Osteoblast (primary cell): ENCODE results near the gene ALX4. TPM values are rescaled to one million over a fixed set of nuclear protein-coding genes. Genes with fewer than 3 reads are reported as not detected.

Source experiments
- DNase-seq: peaks from one replicate; pipeline ENCODE4 v3.0.0; 2011; ENCODE audit warnings: low spot score, mixed read lengths; ENCODE audit not compliant: insufficient read length; ENCODE audit errors: missing footprints
- H2AFZ ChIP-seq: 2 replicates; pipeline ENCODE4 v1.6.0; 2011; ENCODE audit warnings: mild to moderate bottlenecking, low read length
- H3K27ac ChIP-seq: 2 replicates; pipeline ENCODE4 v1.5.1; 2011; ENCODE audit warnings: mild to moderate bottlenecking, low read depth, low read length, moderate library complexity
- H3K27me3 ChIP-seq: 2 replicates; pipeline ENCODE4 v1.6.0; 2012; ENCODE audit warnings: mild to moderate bottlenecking, control low read depth, inconsistent platforms, low read length, moderate library complexity; ENCODE audit not compliant: insufficient read depth
- H3K36me3 ChIP-seq: 2 replicates; pipeline ENCODE4 v1.5.1; 2011; ENCODE audit warnings: mild to moderate bottlenecking, low read length, control low read depth, moderate library complexity; ENCODE audit not compliant: insufficient read depth
- H3K4me1 ChIP-seq: 2 replicates; pipeline ENCODE4 v1.5.1; 2011; ENCODE audit warnings: mild to moderate bottlenecking, low read length, control low read depth, moderate library complexity; ENCODE audit not compliant: insufficient read depth
- H3K4me2 ChIP-seq: 2 replicates; pipeline ENCODE4 v1.6.0; 2011; ENCODE audit warnings: mild to moderate bottlenecking, low read length; ENCODE audit not compliant: insufficient read depth
- H3K4me3 ChIP-seq: fragments of 200-600 bp; sonication (generic); 3 replicates; pipeline ENCODE4 v1.5.1; 2012; ENCODE audit warnings: mild to moderate bottlenecking, low read length, inconsistent platforms; ENCODE audit not compliant: insufficient read depth
- H3K79me2 ChIP-seq: 2 replicates; pipeline ENCODE4 v1.6.0; 2012; ENCODE audit warnings: mild to moderate bottlenecking, low read length, control low read depth, inconsistent platforms; ENCODE audit not compliant: insufficient read depth
- H3K9me3 ChIP-seq: 2 replicates; pipeline ENCODE4 v1.5.1; 2011; ENCODE audit warnings: low read depth, low read length, control low read depth
- H4K20me1 ChIP-seq: 2 replicates; pipeline ENCODE4 v1.6.0; 2012; ENCODE audit warnings: mild to moderate bottlenecking, low read length, control low read depth; ENCODE audit not compliant: insufficient read depth
- CTCF ChIP-seq: IDR thresholded peaks from 2 replicates; pipeline ENCODE4 v1.5.1; 2011; ENCODE audit warnings: mild to moderate bottlenecking, low read depth, low read length, moderate library complexity; ENCODE audit errors: extremely low read depth
- total RNA-seq: library from RNA; depleted of rRNA; stranded (reverse); fragments of >200 nt; gene quantifications from 2 replicates; pipeline ENCODE4 v1.2.3, GENCODE V29; 2012

The ALX4 gene
- total RNA-seq, 1 donor, result under 0.01 TPM

GRCh38 chr11:44286911-44287310, 23.0 kb downstream of the ALX4 start:
- no peak overlapping the region for H2AFZ ChIP-seq
- no peaks in the 10 kb centered on the region for H3K27me3 ChIP-seq
- no peak for TF ChIP-seq CTCF
- peaks cover 12% of the 10 kb centered on the region for H3K4me1 ChIP-seq
- no peaks in the 10 kb centered on the region for H3K9me3 ChIP-seq
- DNase-seq, result no peak
- H3K4me3 ChIP-seq, result no peak overlapping the region
- H3K27ac ChIP-seq, result no peak overlapping the region
- H3K4me2 ChIP-seq, result no peak overlapping the region
- no peaks in the 10 kb centered on the region for H4K20me1 ChIP-seq
- H3K79me2 ChIP-seq, result no peaks in the 10 kb centered on the region
- no peaks in the 10 kb centered on the region for H3K36me3 ChIP-seq

- Histone ChIP-seq H3K4me2 (no peak overlapping the region), H3K79me2 (no peaks in the 10 kb centered on the region), H3K9me3 (no peaks in the 10 kb centered on the region), H3K27me3 (no peaks in the 10 kb centered on the region), H3K36me3 (no peaks in the 10 kb centered on the region), H3K27ac (no peak overlapping the region), H3K4me3 (no peak overlapping the region), H4K20me1 (no peaks in the 10 kb centered on the region), H3K4me1 (peaks cover 12% of the 10 kb centered on the region), H2AFZ (peak overlapping the region; percentile 63)
- DNase-seq, result peak; percentile 95
- peak; percentile 96 for TF ChIP-seq CTCF
Measured at GRCh38 chr11:44286268-44286880, 23.6 kb downstream of the ALX4 start.

GRCh38 chr11:44285756-44286155, 24.2 kb downstream of the ALX4 start:
- Histone ChIP-seq H3K36me3 (no peaks in the 10 kb centered on the region), H3K27ac (no peak overlapping the region), H3K27me3 (no peaks in the 10 kb centered on the region), H4K20me1 (no peaks in the 10 kb centered on the region), H3K9me3 (no peaks in the 10 kb centered on the region), H3K4me2 (no peak overlapping the region), H3K79me2 (no peaks in the 10 kb centered on the region), H2AFZ (peak overlapping the region; percentile 63), H3K4me3 (no peak overlapping the region), H3K4me1 (peaks cover 12% of the 10 kb centered on the region)
- no peak for TF ChIP-seq CTCF
- DNase-seq, result peak; percentile 75

GRCh38 chr11:44282620-44283019, 27.3 kb downstream of the ALX4 start:
- peaks cover 3% of the 10 kb centered on the region for H3K4me1 ChIP-seq
- no peak overlapping the region for H3K4me3 ChIP-seq
- DNase-seq, result no peak
- H2AFZ ChIP-seq, result no peak overlapping the region
- H3K36me3 ChIP-seq, result no peaks in the 10 kb centered on the region
- H4K20me1 ChIP-seq, result no peaks in the 10 kb centered on the region
- no peak overlapping the region for H3K27ac ChIP-seq
- no peak for TF ChIP-seq CTCF
- no peaks in the 10 kb centered on the region for H3K27me3 ChIP-seq
- H3K79me2 ChIP-seq, result no peaks in the 10 kb centered on the region
- H3K4me2 ChIP-seq, result no peak overlapping the region
- H3K9me3 ChIP-seq, result no peaks in the 10 kb centered on the region
